ENCODE data around the gene MRPL40.
"Not testable (repeated sequence)": the region's sequence is repeated elsewhere in the genome, so short reads cannot be mapped to it uniquely, and the experiment has no call there.

Gene MRPL40

GRCh38 chr22:19407649-19408606 is 24.4 kb upstream of the MRPL40 start:
- no peak for DNase-seq

- no peak for DNase-seq
Observed at GRCh38 chr22:19410941-19411689, 21.2 kb upstream of the MRPL40 start.

- DNase-seq = no peak
Observed at GRCh38 chr22:19411690-19412045, 20.7 kb upstream of the MRPL40 start.

GRCh38 chr22:19412478-19412877 is 19.9 kb upstream of the MRPL40 start:
- no peak for DNase-seq

- DNase-seq = no peak
Observed at GRCh38 chr22:19412923-19413322, 19.4 kb upstream of the MRPL40 start.

GRCh38 chr22:19419086-19419463 is 13.3 kb upstream of the MRPL40 start:
- DNase-seq = no peak

GRCh38 chr22:19419464-19420178 is 12.7 kb upstream of the MRPL40 start:
- no peak for DNase-seq

- no peak for DNase-seq
Observed at GRCh38 chr22:19420321-19420720, 12.0 kb upstream of the MRPL40 start.

- DNase-seq = no peak
Observed at GRCh38 chr22:19422440-19423301, 9.7 kb upstream of the MRPL40 start.

- DNase-seq = no peak
Observed at GRCh38 chr22:19424186-19424500, 8.2 kb upstream of the MRPL40 start.

- DNase-seq = no peak
Observed at GRCh38 chr22:19429950-19430889, 2.1 kb upstream of the MRPL40 start.

- DNase-seq = no peak
Observed at GRCh38 chr22:19430890-19431541, 1.3 kb upstream of the MRPL40 start.

- DNase-seq = peak; percentile 10 to 44
Observed at GRCh38 chr22:19431649-19432132, 654 bp upstream of the MRPL40 start, which contains the start of gene HIRA. TSS of gene HIRA (minus strand) at chr22:19431733. CDS start at chr22:19431476, 257 bp downstream.

GRCh38 chr22:19434401-19434800 is 2.1 kb downstream of the MRPL40 start:
- no peak for DNase-seq

GRCh38 chr22:19434829-19435580 is 2.7 kb downstream of the MRPL40 start:
- no peak for DNase-seq

GRCh38 chr22:19436444-19437161 is 4.3 kb downstream of the MRPL40 start:
- DNase-seq = not testable (repeated sequence)

GRCh38 chr22:19438298-19438697 is 6.0 kb downstream of the MRPL40 start:
- DNase-seq = peak; percentile 4 to 6

- no peak for DNase-seq
Observed at GRCh38 chr22:19440411-19441195, 8.3 kb downstream of the MRPL40 start.

All from NCI-H187 (cell line).